ENCODE data around the gene AKT1. TPM values are rescaled to one million over a fixed set of nuclear protein-coding genes. Genes with fewer than 3 reads are reported as not detected.

AKT1 gene
- total RNA-seq, 1 donor from 2014 or later, result 155 TPM

GRCh38 chr14:104739546-104740516, 55.7 kb downstream of the AKT1 start:
- Mint-ChIP-seq H3K9me3 (ENCODE audit: unreplicated experiment) (no peaks in the 10 kb centered on the region), H3K36me3 (ENCODE audit: low read depth, unreplicated experiment) (peaks cover 3% of the 10 kb centered on the region), H3K27me3 (ENCODE audit: low read depth, unreplicated experiment) (peaks cover 3% of the 10 kb centered on the region), H3K4me1 (ENCODE audit: low read depth, unreplicated experiment) (peaks cover 12% of the 10 kb centered on the region), H3K4me3 (ENCODE audit: unreplicated experiment) (no peak overlapping the region), H3K27ac (ENCODE audit: unreplicated experiment) (no peak overlapping the region)
- H3K4me1 ChIP-seq (ENCODE audit: insufficient read depth, low read length), result peaks cover 12% of the 10 kb centered on the region
- H3K9me3 ChIP-seq (ENCODE audit: insufficient read depth, low read depth, low read length), result no peaks in the 10 kb centered on the region
- TF ChIP-seq CTCF (IDR thresholded peaks at IDR 0.05; ENCODE audit: insufficient read depth, low read depth, low read length) (no peak), EZH2 (IDR thresholded peaks at IDR 0.05; ENCODE audit: insufficient read depth, low read length) (no peak)
- no peak overlapping the region for H2AFZ ChIP-seq (ENCODE audit: low read depth, low read length)
- no peak overlapping the region for H3K9ac ChIP-seq (ENCODE audit: low read length)
- FAIRE-seq (no peak), DNase-seq (ENCODE audit: low read depth) (no peak)
- no peak overlapping the region for H3K27ac ChIP-seq (ENCODE audit: low read depth, low read length)
- H3K27me3 ChIP-seq (ENCODE audit: insufficient read depth, low read length), result no peaks in the 10 kb centered on the region
- H3K79me2 ChIP-seq (ENCODE audit: insufficient read depth, low read length), result no peaks in the 10 kb centered on the region
- H3K4me2 ChIP-seq (ENCODE audit: low read length), result no peak overlapping the region
- no peaks in the 10 kb centered on the region for H4K20me1 ChIP-seq (ENCODE audit: insufficient read depth, low read length)
- H3K4me3 ChIP-seq (ENCODE audit: insufficient read depth, low read depth, low read length), result no peak overlapping the region
- H3K36me3 ChIP-seq (ENCODE audit: insufficient read depth, low read length), result no peaks in the 10 kb centered on the region

- no peaks in the 10 kb centered on the region for H3K9me3 Mint-ChIP-seq (ENCODE audit: unreplicated experiment)
- H3K27ac ChIP-seq (ENCODE audit: low read depth, low read length), result no peak overlapping the region
- DNase-seq (ENCODE audit: low read depth) (no peak), FAIRE-seq (no peak)
- peaks cover 12% of the 10 kb centered on the region for H3K4me1 Mint-ChIP-seq (ENCODE audit: low read depth, unreplicated experiment)
- no peak overlapping the region for H3K4me2 ChIP-seq (ENCODE audit: low read length)
- H3K36me3 Mint-ChIP-seq (ENCODE audit: low read depth, unreplicated experiment), result peaks cover 3% of the 10 kb centered on the region
- no peak overlapping the region for H3K9ac ChIP-seq (ENCODE audit: low read length)
- peaks cover 12% of the 10 kb centered on the region for H3K4me1 ChIP-seq (ENCODE audit: insufficient read depth, low read length)
- TF ChIP-seq CTCF (IDR thresholded peaks at IDR 0.05; ENCODE audit: insufficient read depth, low read depth, low read length) (no peak), EZH2 (IDR thresholded peaks at IDR 0.05; ENCODE audit: insufficient read depth, low read length) (no peak)
- H3K27ac Mint-ChIP-seq (ENCODE audit: unreplicated experiment), result no peak overlapping the region
- H3K9me3 ChIP-seq (ENCODE audit: insufficient read depth, low read depth, low read length), result no peaks in the 10 kb centered on the region
- H3K36me3 ChIP-seq (ENCODE audit: insufficient read depth, low read length), result no peaks in the 10 kb centered on the region
- no peaks in the 10 kb centered on the region for H3K79me2 ChIP-seq (ENCODE audit: insufficient read depth, low read length)
- peaks cover 3% of the 10 kb centered on the region for H3K27me3 Mint-ChIP-seq (ENCODE audit: low read depth, unreplicated experiment)
- H3K4me3 ChIP-seq (ENCODE audit: insufficient read depth, low read depth, low read length), result no peak overlapping the region
- H3K27me3 ChIP-seq (ENCODE audit: insufficient read depth, low read length), result no peaks in the 10 kb centered on the region
- no peak overlapping the region for H3K4me3 Mint-ChIP-seq (ENCODE audit: unreplicated experiment)
- H2AFZ ChIP-seq (ENCODE audit: low read depth, low read length), result no peak overlapping the region
- H4K20me1 ChIP-seq (ENCODE audit: insufficient read depth, low read length), result no peaks in the 10 kb centered on the region
Measured at GRCh38 chr14:104739026-104739425, 56.5 kb downstream of the AKT1 start.
